RWPE1 (cell line): ENCODE data around the gene POLR2L.

Experiments
- CTCF ChIA-PET: fragments of 350-600 bp; sonication (Branson Sonifier 250); formaldehyde crosslinking; extraction: SDS; loops from one replicate; lab custom pipeline; 2021; lab: Yijun Ruan, JAX
- POLR2A ChIA-PET: fragments of 400-600 bp; formaldehyde crosslinking; extraction: SDS; loops from one replicate; lab custom pipeline; 2020; ENCODE audit warnings: antibody characterized with exemption; ENCODE audit not compliant: low non-redundant PET; lab: Yijun Ruan, JAX
- DNase-seq: peaks from one replicate; pipeline ENCODE4 v3.0.0; 2012; ENCODE audit warnings: low spot score
- H3K27ac ChIP-seq: fragments of 450-650 bp; 2 replicates; pipeline ENCODE4 v1.5.1; 2017
- TF ChIP-seq, protein P1 (sequence below): fragments of 450-650 bp; conservative IDR thresholded peaks from 2 replicates; pipeline ENCODE4 v1.5.1; 2017; ENCODE audit warnings: low read depth, mild to moderate bottlenecking

Gene POLR2L

DNA sequence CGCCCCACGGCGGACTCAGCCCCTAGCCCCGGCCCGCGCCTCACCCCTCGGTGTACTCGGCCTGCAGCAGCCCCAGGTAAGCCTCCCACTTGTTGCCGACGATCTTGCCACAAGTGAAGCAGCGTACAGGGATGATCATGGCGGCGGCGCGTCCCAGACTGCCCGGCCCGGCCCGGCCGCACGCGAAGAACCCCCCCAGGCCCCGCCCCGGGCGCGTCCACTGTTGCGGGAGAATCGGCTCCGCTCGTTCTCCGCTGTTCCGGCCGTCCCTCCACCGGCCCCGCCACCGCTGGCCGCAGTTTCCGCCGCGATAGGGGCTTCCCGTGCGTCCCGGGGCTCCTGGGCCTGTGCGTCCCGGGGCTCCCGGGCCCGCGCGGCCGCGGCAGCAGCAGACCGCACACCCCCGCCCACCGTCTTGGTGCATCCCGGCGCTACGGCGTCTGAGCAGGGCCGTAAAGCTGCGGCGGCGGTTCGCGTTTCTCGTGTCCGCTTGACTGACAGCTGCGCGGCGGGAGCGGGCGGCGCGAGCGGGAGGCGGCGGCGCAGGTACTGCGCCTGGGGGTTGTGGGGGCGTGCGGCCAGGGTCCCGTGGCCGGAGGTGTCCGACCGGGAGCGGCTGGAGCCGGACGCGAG is at the start of gene POLR2L, which contains the start of gene TSPAN4:
Gene POLR2L, minus strand, starts transcription at position 160 of the 633 bp plus-strand sequence. Its CDS starts 21 bp downstream, at position 139.
Gene TSPAN4, plus strand, starts transcription at position 483 of the 633 bp plus-strand sequence. CDS start 7,453 bp downstream, outside the sequence.
- TF ChIP-seq, protein P1, sequence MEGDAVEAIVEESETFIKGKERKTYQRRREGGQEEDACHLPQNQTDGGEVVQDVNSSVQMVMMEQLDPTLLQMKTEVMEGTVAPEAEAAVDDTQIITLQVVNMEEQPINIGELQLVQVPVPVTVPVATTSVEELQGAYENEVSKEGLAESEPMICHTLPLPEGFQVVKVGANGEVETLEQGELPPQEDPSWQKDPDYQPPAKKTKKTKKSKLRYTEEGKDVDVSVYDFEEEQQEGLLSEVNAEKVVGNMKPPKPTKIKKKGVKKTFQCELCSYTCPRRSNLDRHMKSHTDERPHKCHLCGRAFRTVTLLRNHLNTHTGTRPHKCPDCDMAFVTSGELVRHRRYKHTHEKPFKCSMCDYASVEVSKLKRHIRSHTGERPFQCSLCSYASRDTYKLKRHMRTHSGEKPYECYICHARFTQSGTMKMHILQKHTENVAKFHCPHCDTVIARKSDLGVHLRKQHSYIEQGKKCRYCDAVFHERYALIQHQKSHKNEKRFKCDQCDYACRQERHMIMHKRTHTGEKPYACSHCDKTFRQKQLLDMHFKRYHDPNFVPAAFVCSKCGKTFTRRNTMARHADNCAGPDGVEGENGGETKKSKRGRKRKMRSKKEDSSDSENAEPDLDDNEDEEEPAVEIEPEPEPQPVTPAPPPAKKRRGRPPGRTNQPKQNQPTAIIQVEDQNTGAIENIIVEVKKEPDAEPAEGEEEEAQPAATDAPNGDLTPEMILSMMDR = no peak
- ChIA-PET CTCF (no interaction called here), POLR2A (interaction anchor here (0.5 to 1.7 kb wide), 8 partner anchors 8 to 236 kb away, joined by 3 to 7 read pairs (median 4); partner anchors contain the start of genes CD151 and PNPLA2)
- DNase-seq = peak; percentile 80
- H3K27ac ChIP-seq = peak within 1 kb of the TSS; percentile 99

DNA sequence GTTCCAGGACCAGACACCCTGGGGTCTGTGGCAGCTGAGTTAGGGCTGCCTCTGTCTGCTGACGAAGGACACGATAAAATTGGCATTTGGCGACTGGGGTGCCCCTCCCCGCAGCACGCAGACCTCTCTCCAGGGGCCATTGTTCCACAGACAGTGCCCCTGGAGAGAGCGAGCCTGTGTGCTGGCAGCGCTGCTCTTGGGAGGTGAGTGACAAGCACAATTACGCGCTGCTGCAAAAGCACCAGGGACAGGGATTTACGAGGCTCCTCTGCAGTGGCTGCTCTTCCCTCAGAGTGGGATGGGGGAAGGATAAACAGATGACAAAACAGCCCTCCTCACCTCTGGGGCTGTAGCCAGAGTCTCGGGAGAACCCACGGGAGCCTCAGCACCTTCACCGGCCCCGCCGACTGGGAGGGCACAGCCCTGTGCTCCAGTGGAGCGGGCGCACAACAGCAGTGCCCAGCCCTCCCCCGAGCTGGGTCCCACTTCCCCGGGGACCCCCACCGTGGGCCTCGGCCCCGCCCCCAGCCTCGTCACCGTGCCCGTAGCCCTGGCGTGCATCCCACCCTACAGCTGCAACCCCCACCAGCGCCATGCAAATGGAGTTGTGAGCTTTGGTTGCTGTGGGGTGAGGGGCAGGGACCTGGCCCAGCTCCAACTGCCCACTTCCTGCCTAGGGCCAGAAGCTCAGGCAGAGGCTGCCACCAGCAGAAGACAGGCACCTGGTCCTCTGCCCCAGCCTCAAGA is 48.6 kb upstream of the POLR2L start:
- DNase-seq = no peak
- no peak overlapping the region for H3K27ac ChIP-seq
- TF ChIP-seq, protein P1 = no peak
- ChIA-PET POLR2A (no interaction called here), CTCF (no interaction called here)

DNA sequence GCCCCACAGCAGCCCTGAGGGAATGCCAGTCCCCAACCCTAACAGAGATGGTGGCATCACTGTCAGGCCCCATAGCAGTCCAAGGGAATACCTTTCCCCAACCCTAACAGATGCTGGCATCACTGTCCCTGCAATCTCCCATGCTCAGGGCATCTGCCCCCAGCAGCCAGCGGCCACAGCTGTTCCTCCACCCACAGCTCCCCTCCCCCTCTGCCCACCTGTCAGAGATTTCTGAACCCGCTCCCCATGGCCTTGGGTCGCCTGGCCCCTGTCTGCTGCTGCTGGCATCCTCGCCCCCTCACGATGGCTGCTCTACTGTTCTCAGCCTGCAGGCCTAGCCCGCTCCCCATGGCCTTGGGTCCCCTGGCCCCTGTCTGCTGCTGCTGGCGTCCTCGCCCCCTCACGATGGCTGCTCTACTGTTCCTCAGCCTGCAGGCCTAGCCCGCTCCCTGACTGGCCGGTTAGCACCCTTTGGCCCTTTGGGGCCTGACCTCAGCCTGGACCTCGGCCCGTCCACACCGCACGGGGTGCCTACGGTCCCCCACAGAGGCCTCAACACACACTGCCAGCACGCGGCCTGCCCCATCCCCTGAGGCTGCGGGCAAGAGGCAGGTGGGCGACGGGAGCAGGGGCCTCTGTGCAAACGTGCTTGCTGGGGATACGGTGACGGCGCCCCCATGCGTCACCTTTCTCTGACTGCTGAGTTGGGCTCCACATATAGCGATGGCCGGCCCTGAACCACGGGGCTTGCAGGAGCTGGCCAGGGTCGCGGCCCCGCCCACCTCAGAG is 47.6 kb upstream of the POLR2L start:
- no peak overlapping the region for H3K27ac ChIP-seq
- ChIA-PET CTCF (interaction anchor here (0.7 kb wide), 1 partner anchor 44 kb away, joined by 3 read pairs; no protein-coding TSS in a partner anchor), POLR2A (no interaction called here)
- TF ChIP-seq, protein P1 = no peak
- no peak for DNase-seq

DNA sequence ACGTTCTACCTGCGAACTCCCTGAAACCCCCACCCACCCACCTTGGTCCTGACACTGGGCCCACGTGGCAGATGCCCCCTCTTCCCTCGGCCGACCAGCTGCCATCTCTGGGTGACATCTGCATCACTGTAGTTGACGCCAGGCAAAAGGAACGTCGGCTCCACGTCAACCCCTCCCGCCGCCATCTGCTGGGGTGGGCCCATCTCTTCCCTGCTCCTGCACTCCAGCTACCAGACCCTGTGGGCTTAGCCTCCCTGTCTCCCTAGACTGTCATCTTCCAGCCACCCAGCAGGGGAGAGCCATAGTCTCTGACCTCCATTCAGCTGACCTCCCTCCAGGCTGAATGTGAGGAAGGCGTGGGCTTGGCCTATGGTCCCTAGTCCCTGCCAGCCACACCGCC is 46.9 kb upstream of the POLR2L start:
- TF ChIP-seq, protein P1 = no peak
- POLR2A ChIA-PET = no interaction called here
- CTCF ChIA-PET = no interaction called here
- H3K27ac ChIP-seq = no peak overlapping the region
- no peak for DNase-seq

DNA sequence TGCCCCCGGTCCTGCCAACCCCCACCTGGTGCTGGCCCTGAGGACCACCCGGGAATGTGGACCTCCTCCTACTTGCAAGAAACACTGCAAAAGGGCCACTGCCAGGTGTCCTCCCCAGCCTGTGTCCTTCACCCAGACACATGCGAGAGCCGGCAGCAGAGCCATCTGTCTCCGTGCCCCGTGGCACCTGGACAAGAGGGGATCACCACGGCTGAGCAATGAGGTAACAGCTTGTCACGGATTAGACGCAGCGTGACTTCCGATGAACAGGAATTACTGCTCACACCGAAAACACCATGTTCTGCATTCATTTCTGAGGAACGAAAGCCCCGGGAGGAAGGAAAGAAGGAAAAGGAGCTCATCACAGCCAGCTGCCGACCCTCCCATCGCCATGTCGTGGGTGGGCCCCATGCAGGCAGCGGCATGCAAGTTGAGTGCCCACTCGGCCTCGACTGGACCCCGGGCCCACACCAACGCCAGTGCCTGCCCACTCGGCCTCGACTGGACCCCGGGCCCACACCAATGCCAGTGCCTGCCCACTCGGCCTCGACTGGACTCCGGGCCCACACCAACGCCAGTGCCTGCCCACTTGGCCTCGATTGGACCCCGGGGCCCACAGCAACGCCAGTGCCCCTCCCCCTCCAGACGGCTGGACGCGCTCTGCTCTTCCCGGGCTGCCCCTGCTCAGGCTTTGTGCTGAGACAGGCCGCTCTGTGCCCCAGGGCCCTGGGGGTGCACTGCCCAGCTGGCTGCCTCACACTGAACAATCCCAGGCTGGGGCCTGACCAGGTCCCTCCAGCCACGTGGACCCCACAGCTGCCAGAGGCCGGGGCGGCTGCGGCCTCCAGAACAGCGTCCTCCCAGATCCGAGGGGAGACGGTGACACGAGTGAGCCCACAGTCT is 46.2 kb upstream of the POLR2L start:
- POLR2A ChIA-PET = no interaction called here
- H3K27ac ChIP-seq = no peak overlapping the region

More for the DNA sequence above, 46.2 kb upstream of the POLR2L start:
- DNase-seq = no peak
- TF ChIP-seq, protein P1 = no peak
- CTCF ChIA-PET = interaction anchor here (0.5 to 1.0 kb wide), 3 partner anchors 17 to 309 kb away, joined by 3 read pairs; no protein-coding TSS in a partner anchor
